GM18511 (cell line): ENCODE data around the gene S100A2.
"Not testable (repeated sequence)": the region's sequence is repeated elsewhere in the genome, so short reads cannot be mapped to it uniquely, and the experiment has no call there.

Source experiments
- ATAC-seq: cut with Tn5 transposase; IDR thresholded peaks from one replicate; pipeline ENCODE4 v1.9.1; 2021; ENCODE audit warnings: mild to moderate bottlenecking, moderate library complexity; ENCODE audit not compliant: unreplicated experiment

Gene S100A2

DNA sequence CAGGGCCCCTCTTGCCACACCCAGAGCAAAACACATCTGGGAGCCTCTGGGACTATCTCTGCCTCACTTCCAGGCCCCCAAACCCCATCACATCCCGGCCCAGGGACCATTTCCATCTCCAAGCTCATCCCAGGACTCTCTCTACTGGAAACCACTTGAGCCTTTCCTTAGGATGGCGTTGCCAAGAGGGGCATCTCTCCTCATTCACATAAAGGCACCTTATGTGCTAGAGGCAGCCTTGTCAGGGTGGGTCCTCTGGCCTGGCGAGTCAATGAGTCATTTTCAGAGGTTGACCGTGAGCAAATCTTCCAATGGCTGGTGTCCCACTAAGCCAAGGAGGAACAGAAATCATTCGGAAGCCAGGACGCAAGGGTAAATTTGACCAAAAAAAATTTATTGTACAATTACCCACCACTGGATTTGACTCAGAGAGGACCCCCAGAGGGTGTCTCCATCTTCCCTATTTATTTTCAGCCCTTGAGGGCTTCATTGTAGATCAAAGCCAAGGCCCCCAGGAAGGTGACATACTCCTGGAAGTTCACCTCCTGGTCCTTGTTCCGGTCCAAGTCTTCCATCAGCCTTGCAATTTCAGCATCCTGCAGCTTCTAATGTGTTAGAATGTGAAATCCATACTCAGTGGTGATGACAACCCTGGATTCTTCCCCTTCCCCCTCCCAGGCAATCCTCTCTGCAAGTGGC is 31.3 kb downstream of the S100A2 start:
- ATAC-seq = no peak

DNA sequence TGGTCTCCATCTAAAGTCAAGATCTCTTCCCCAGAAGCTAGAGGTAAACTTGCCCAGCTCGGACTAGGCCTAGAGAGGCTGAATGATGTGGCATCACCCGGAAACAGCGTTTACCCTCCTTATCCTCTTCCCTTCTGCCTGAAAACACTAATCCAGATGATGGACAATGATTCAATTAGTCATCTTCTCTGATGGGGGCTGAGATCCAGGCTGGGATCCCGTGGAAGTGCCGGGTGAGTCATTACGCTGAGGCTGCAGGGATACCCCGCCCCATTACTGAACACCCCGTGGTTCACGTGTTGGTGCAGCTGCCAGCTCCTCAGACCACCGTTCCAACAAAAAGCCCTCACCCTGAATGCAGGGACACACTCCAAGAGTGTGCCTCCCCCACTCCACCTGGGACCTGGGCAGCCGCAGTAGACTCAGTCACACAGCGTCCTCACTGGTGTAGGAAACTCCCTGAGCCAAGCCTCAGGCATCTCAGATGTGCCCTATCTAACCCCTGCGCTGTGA is 31.9 kb downstream of the S100A2 start:
- no peak for ATAC-seq

DNA sequence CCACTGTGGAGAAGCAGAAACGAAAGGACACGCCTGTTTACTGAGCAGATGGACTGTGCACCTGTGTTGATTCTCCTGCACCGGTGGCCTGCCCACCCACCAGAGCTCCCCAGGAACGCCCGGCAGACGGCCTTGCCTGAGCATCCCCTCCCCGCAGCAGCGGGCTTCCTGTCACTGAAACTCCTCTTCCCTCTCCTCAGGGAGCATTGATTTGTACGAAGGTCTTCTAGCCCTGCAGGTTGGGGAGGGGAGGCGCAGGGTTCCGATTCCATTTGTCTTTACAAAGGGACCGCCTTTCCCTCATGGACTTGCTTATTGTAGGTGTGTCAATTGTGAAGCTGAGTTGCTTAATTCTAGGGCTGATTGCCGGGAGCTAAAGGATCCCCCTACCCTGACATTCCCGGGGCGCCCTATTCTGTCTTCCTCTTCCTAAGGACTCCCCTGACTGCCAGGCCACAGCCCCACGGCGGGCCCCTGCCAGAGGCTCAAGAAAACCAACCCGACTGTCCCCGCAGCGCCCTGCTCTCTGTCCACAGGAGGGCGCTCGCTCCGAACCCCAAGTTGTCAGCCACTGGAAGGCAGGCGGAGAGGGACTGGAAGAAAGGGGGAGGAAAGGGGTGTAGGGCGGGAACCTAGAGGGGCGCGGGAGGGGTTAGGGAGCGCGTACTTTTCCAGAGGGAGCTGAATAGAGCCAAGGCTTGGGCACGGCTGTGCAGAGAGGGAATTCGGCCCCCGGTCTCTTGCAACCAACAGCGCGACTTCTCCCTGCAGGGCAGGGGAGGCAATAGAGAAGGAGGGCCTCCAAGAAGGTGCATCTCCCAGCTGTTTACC is 32.7 kb downstream of the S100A2 start:
- ATAC-seq = no peak

DNA sequence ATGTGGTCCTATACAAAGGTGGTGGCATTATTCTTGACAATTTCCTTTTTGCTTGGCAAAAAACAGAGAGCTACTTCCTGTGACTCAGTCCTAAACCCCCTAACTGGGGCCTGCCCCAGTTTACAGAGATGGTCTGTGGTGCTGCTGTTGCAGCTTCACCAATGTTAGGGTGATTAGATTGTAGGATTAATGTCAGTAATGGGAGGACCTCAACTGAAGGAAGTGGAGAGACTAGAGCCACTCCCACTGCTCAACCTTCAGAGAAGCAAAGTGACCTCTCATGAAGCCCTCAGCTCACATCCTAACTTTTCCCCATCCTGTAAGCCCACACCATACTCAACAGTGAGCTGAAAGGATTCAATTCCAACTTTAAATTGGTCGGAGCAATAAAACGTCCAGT is 33.5 kb downstream of the S100A2 start:
- no peak for ATAC-seq

DNA sequence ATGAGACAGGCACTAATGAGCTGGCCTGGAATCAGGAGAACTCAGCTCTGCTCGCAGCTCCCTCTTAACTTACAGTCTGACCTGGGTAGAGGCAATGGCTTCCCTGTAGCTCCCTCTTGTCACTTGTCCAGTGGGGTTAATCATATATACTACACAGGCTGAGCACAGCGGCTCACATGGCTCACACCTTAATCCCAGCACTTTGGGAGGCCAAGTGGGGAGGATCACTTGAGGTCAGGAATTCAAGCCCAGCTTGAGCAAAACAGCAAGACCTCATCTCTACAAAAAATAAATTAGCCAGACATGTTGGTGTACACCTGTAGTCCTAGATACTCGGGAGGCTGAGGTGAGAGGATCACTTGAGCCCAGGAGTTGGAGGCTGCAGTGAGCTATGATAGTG is 34.0 kb downstream of the S100A2 start:
- no peak for ATAC-seq

DNA sequence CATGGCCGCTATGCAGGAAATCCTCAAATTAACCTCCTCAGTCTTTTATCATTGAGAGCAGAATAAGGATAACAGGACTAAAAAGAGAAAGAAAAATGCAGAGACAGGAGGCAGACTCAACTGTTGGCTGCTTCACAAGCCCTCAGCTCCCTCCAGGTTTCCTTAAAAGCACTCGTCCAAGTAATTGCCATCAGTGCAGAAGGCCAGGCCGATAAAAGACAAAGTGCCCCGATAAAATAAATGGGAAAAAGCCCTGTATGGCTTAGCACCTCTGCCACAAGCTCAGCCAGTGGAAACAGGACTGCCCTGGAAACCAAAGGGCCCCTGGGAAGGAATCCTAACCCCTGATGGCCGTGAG is 38.0 kb downstream of the S100A2 start:
- no peak for ATAC-seq

DNA sequence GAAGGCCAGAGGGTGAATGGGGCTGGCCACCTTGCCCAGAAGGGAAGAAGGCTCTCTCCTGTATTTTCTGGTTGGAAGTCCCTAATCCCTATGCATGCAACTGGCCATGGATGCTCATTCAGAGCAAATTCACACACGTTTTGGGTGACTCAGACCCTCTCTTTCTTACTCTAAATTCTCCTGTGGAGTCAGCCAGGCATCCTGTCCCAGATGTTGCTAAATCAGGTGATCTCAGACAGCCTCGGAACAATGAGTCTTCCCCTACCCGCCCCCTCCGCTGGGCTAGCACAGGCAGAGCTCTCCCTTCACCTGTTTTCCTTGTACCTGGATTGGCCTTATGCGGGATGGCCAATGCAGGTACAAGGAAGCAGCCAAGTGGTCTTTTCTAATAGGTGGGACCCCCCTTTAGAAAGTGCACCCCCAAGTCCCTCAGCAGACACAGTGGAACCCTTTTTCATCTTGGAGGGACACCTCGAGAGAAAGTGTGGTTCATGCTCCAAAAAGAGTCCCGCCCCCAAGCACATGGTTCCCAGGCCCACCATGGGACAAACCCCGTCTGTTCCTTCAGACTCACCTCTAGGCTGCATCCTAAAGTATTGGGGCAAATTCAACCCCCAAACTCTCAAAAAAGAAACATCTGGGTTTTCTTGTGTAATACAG is 38.5 kb downstream of the S100A2 start:
- no peak for ATAC-seq

DNA sequence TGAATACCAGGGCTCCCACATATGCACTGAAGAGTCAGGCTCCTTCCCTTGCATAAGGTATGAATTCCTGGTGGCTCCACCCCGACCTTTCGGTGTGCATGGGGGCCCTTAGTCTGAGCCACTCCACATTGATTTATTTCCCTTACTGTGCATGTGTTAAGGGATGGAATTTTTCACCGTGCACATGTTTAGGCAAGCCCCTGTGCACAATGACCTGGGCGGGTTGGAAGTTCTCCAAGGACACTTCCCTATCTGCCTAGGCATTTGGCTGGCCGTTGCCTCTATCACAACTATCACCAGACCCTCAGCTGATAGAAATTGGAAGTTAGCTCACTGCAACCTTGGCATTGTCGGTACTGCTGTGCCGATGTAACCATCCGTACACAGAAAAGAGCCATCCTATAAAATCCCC is 39.5 kb downstream of the S100A2 start:
- no peak for ATAC-seq

DNA sequence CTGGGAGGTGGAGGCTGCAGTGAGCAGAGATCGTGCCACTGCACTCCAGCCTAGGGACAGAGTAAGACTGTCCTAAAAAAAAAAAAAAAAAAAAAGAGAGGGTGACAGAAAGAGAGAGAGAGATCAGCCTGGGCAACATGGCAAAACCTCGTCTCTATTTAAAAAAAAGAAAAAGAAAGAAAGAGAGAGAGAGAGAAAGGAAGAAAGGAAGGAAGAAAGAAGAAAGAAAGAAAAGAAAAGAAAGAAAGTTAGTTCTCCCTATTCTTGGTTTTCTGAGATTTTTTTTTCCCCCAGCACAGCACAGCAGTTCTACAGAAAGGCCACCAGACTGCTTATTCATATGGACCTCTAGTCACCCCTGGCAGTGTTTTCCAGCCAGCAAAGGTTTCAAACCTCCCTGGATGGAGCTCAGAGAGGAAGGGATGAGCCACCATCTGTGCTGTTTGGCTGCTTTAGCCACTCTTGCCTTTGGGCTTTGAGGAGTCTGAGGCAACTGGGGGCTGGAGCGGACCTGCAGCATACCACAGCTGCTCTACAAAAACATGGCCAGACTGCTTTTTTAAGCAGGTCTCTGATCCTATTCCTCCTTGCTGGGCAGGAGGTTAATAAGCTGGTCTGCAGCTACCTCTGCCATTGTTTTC is 40.4 kb downstream of the S100A2 start:
- no peak for ATAC-seq

DNA sequence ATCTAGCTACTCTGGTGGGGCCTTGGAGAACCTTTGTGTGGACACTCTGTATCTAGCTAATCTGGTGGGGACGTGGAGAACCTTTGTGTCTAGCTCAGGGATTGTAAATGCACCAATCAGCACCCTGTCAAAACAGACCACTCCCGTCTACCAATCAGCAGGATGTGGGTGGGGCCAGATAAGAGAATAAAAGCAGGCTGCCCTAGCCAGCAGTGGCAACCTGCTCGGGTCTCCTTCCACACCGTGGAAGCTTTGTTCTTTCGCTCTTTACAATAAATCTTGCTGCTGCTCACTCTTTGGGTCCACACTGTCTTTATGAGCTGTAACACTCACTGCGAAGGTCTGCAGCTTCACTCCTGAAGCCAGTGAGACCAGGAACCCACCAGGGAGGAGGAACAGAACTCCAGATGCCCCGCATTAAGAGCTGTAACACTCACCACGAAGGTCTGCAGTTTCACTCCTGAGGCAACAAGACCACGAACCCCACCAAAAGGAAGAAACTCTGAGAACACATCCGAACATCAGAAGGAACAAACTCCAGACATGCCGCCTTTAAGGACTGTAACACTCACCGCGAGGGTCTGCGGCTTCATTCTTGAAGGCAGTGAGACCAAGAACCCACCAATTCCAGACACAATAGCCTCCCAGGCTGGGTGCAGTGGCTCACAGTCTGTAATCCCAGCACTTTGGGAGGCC is 43.1 kb downstream of the S100A2 start:
- ATAC-seq = not testable (repeated sequence)

DNA sequence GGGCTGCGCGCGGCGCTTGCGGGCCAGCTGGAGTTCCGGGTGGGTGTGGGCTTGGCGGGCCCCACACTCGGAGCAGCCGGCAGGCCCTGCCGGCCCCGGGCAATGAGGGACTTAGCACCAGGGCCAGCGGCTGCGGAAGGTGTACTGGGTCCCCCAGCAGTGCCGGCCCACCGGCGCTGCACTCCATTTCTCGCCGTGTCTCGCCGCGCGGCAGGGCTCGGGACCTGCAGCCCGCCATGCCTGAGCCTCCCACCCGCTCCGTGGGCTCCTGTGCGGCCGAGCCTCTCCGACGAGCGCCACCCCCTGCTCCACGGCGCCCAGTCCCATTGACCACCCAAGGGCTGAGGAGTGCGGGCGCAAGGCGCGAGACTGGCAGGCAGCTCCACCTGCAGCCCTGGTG is 43.8 kb downstream of the S100A2 start:
- ATAC-seq = not testable (repeated sequence)

DNA sequence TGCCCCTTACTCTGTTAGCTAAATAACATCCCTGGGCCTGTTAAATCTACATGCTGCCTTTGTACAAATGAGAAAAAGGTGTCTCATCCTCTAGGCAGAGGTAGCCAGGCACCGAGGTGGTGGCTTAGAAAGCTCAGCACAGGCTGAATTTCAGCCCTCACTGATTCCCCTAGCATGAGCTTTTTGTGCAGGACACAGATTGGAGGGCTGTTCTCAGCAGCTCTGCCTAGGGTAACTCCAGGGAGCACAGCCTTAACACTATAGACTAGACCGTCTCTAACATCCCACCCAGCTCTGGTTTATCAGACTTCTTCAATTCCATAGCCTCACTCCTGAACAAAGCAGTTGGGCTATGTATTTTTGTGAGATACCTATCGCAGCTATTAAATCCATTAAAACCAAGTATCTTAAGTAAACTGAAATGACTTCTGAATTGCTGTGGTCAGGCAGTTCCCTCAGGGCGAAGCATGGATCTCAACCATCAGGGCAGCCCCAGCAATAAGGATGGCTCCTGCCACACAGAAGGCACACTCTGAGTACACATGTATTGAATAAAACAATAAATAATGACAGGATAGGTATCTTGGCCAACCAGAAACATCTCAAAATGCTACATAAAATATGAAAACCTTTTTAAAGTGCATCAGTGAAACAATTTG is 44.7 kb downstream of the S100A2 start:
- ATAC-seq = no peak

DNA sequence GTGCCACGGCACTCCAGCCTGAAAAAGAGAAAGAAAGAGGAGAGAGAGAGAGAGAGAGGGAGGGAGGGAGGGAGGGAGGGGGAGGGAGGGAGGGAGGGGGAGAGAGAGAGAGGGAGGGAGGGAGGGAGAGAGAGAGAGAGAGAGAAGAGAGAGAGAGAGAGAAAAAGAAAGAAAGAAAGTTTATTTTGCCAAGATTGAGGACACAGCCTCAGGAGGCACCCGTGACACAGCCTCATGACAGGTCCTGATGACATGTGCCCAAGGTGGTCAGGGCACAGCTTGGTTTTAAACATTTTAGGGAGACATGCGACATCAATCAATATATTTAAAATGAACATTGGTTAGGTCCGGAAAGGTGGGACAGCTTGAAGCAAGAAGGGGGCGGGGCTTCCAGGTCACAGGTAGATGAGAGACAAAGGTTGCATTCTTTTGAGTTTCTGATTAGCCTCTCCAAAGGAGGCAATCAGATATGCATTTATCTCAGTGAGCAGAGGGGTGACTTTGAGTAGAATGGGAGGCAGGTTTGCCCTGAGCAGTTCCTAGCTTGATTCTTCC is 45.4 kb downstream of the S100A2 start:
- ATAC-seq = not testable (repeated sequence)

DNA sequence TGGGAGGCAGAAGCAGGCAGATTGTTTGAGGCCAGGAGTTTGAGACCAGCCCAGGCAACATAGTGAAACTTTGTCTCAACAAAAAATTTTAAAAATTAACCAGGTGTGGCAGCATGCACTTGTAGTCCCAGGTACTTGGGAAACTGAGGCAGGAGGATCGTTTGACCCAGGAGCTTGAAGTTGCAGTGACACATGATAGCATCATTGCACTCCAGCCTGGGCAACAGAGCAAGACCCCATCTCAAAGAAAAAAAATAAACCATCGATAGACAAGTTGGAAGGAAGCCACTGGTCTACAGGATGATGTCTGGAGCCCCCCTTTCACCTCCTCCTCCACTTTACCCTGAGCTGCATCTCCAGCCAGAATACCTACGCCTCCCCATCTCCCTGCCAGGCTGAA is 46.4 kb downstream of the S100A2 start:
- no peak for ATAC-seq

DNA sequence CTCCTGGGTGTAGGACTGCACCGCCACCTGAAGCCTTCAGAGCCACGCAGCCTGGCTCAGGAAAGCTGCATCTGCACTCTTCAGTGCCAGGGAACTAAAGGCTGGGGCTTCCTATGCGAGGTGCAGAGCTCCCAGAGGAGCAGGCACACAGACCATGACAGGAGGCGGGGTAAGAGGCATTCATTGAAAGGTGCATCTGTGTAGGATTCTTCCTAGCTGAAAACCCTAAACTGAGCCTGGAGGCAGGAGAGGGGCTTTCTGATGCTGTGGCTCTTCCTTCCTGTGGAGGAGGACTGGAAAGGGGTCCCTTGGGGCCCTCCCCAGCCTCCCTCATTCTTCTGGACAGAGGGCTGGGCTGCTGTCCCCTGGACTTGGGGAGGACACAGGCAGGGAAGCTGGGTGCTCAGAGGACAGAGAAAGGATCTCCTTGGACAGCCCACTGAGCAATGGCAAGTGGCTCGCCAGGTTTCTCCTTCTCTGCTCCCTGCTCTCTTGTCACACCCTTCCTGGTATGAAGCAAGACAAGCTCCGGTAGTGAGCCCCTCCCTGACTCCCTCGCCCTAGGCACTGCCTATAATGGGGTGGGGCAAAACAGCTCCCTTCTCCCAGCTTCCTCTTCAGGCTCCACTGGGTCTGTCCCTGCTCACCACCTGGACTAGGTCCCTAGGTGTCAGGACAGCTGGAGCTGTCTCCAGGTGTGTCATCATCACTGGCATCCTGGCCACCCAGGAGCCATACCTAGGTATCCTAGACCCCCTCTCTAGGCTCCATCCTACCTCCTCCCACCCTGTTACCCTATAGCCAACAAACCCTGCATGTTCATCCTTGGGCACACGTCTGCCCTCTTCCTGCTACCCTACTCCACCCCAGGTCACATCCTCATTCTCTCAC is 49.9 kb downstream of the S100A2 start:
- no peak for ATAC-seq

DNA sequence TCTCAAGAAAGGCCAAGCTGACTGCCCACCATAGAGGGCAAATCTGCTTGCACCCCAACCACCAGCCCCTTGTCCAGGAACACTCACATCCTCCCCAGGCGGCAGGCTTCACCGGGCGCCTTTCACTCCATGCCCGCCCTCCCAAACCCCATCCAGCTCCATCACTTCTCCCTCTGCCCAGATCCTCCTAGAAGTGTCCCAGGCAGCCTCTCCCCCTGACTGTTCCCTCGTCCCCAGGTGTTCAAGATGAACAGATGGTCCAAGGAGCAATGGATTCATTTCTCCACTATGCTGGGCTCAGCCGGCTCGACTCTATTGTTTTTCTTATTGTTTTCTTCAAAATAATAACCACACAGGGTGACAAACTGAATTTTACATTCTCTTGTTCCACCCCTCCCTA is 52.0 kb downstream of the S100A2 start:
- ATAC-seq = no peak

DNA sequence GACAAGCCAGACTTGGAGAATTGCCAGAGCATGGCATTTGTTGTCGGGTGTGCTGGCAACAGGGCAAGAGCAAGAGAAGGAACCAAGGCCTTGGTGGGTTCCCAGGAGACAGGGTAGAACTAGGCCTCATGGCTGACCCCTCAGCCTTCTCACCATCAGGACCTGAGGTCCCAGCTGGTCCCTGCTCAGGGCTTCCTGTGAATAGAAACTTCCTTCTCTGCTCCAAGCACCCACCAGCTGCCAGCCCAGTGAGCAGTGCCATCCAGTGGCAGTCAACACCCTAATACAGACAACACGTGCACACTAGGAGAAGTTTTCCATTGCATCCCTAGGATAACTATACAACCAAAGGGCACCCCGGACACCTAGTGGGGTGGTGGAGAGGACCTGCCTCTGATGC is 52.6 kb downstream of the S100A2 start:
- no peak for ATAC-seq
